ENCODE data around the gene CAT.

Gene CAT

DNA sequence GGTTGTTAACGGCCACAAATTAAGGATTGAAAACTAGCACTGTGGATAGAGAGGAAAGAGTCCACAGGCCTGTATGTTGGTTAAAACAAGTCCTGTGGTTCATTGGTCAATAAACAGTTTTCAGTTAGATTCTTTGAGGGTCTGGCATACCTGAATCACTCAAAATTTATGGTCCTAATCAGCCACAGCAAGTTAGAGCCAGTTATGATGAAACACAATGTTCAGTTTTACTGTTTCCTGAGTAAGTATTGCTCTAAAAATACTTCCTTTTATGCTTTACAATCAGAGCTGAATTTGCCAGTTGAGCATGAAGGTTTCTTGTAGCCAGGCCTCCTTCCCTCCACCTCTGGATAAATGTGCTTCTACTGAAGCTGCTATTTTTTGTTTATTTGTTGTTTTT, 12.9 kb upstream of the CAT start:
- DNase-seq: no peak

DNA sequence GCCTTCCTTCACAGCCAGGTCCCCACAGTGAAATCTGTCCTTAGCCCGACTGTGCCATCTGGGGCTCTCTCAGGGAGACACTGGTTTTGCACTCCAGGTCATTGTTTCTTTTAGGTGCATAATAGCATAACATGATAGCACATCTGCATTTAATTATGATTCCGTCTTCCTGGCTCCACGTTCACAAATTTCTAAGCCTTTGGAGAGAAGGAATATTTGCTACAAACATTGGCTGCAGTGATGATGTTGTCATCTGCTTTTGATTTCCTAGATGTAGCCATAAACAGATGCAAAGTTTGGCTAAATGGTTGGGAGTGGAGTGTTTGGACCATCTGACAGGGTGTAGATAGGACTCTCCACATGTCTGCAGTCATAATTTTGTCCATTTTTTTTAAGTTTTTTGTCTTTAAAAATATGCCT, 12.0 kb upstream of the CAT start:
- DNase-seq: no peak

DNA sequence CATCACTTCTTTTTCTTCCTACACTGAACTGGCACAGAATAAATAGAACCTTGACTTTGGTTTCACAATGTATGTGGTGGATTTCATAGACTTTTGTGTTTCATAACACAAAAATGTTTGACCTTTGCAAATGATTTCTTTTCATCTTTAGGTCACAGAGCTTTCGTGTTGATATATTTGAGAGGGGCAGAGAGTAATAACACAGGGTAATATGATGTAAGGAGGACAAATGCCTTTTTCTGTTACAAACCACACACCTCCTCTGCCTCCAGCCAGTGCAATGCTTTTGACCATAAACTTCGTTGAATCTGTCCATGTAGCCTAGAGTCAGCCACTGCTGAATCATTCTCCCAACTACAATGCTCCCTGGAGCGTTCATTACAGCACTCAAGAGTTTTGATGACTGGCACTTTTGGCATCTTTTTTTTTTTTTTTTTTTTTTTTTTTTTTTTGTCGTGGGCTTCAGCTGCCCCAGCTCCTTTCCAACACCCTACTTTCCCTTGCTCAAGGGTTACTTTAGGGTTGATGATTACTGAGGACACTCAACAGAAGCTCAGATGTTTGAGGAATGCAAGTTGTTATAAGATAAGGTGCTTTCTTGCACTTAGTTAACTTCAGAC, 11.4 kb upstream of the CAT start:
- DNase-seq: no peak

DNA sequence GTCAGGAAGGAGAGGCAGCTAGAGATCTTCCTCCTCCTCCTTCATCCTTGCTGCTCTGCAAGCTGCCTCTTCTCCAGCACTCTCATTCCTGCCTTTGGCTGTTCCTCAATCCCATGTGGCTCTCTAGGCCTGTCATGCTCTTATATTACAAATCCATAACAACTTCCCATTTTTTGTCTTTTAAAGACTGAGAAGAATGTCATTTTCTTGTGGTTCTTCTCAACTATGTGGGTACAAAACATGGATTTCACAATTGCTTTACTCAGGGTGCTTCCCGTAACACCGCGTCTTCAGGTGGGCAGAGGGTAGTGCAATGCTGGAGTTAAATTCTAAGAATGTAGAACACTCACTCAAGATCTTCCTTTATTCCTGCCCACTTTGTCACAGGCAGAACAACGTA, 6.8 kb upstream of the CAT start:
- DNase-seq: no peak

DNA sequence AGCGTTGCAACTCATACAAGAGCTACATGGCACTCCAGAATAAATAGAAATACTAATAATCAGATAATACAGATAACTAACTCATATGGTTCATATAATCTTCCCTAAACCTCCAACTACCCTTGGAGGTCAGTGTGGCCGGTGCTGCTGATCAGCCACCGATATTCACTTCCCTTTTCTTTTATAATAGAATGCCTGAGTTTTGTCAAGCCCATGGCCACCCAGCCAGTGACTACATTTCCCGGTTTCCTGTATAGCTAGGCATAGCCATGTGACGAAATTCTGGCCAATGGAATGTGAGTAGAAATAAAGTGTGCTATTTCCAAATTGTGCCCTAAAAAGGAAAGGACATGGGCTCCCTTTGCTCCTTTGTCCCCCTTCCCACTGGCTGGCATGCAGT, 5.9 kb upstream of the CAT start:
- no peak for DNase-seq

DNA sequence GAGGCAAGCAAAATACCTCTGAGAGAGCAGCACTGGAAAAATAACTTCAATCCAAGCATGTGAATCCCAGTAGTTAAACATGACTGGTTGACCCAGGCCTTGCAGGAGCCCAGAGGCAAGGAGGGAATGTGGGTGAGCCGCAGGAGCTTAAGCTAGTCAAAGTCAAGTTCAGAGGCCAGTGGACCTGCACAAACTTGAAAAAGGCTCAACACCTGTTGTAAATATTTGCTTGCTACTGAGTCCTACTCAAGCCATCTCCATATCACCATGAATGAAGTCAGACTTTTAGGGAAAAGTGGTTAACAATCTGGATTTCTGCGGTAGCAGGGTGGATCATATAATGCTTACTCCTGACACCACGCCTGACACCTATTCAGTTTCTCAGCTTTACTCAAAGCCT, 4.8 kb upstream of the CAT start:
- no peak for DNase-seq

DNA sequence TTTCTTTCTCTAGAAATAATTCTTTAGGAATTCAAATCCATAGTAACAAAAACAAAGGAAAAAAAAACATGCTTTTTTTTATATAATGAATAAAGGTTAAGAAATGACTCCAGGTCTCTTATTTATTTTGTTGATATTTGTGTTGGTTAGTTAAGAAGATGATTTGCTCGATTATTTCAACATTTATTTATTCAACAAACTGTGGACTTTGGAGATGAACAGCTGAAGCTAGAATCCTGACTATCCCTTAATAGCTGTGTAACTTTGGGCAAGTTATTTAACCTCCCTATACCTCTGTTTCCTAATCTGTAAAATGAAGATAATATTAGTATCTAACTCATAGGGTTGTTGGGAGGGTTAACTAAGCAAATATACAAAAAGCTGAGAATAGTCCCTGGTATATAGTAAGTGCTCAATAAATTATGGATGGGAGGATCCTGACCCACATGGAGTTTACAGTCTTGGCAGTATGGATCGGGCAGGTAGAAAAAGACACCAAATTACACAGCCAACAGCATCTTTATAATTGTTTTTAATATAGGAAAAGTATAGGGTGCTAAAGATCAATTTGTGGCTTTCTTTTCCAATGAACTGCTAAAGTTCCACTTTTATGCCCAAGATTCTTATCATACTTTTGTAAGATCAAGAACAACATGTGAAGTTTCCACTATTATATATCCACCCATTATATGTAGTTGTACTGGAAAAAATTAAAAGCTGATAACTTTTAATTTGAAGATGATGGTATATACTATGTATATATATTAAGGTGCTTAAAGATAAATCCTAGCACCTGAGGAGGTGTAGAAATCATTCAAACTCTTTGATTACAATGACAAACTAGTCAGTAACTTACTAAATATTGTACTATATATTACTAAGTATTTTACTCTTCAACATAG, 1.3 kb upstream of the CAT start:
- DNase-seq: no peak

DNA sequence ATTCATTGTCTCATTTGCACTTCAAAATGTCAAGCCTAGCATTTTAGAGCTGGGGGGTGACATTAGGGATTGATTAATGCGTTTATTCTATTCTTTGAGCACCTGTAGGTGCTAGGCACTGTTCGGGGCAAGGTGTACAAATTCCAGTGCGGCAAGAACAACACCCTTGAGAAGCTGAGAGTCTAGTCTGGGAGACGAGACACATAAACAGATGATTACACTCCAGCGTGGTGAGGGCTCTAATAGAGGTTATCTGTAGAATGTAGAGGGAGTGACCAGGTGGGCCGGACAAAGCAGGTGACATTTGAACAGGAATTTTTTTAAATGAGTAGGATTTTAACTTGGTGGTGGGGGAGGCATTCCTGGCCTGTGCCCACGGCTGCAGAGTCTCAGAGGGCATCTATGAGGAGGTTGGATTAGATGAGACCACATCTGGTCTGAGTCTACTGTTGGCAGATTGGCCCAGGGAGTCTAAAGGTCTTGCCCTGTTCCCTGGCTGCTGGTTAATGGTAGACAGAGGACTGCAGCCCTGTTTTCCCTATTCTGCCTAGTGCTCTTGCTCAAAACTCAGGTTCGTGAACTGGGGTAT, 970 bp downstream of the CAT start:
- DNase-seq: no peak

DNA sequence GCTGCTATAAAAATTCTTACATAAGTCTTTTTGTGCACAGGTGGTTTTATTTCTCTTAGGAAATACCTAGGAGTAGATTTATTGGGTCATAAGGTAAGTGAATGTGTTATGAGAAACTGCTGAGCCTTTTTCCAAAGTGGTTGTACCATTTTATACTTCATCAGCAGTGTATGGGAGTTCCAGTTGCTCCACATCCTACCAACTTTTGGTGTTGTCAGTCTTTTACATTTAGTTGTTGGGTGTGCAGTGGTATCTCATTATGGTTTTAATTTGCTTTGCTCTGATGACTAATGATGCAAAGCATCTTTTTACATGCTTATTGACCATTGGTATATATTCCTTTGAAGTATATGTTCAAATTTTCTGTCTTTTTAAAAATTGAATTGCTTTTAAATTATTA, 3.1 kb downstream of the CAT start:
- no peak for DNase-seq

DNA sequence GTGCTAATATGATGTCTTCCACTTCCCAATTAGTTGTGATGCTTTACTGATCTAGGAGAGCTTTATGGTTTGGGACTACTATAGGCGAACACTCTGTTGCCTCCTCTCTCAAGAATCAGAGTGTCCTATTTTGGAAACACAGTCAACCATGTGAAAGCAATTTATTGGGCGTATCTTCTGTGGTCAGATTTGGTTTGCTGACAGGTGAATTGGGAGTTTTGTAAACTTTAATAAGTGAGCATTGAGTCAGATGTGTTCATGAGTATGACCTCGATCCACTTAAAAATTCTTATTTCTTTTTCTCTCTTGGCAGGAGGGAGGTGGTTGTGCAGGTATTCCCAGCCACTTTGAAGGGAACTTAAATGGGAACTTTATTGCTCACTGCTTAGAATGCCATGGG, 4.4 kb downstream of the CAT start:
- DNase-seq: no peak

DNA sequence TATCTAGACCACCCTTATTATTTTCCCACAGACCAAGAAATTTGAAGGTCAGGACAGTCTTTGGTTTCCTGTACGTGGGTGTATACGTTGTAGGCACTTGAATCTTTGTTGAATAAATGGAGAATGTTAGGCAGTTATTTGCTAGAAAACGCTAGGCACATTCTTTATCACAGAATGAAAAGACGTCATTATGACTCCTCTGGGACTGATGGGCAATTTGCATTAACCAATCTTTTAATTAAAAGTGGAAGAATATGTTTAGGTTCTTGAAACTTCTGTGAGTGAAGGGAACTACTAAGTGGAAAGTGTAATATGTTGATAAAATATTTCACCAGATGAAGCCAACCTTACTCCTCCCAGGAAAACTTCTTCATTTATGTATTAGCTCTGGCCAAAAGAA, 5.7 kb downstream of the CAT start:
- DNase-seq: no peak

DNA sequence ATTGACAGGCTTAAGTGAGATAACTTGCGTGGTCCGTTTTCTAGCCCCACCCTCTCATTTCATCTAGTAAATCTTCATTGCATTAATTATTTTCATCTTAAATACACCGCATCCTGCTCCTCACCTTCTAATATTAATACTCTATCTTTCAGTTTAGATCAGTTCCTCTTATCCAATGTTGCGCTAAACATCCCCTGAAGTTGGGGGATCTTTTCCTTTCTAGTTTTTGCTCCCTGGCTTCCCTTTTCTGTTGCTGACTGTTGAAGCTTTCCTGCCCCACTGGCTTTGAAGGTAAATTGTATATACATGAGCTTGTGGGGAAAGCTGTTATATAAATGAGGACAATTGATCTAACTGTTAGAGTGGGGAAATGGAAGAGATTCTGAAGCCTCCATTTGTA, 7.2 kb downstream of the CAT start:
- no peak for DNase-seq

DNA sequence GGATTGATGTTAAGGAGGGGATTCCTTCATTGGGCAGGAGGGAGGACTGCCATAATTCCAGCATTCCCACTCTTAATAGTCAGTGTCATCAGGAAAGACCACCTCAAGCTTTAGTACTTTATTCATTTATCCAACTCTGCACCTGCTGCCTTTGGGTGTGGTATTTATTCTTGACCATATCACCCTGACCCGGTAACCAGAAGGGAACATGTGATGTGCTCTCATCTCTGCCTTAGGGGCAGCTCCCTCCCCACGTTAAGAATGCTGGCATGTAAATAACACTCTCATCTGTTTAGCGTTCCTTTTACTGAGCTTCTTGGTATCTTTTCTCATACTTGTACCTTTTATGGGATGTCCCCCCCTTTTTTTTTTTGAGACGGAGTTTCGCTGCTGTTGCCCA, 7.7 kb downstream of the CAT start:
- no peak for DNase-seq

DNA sequence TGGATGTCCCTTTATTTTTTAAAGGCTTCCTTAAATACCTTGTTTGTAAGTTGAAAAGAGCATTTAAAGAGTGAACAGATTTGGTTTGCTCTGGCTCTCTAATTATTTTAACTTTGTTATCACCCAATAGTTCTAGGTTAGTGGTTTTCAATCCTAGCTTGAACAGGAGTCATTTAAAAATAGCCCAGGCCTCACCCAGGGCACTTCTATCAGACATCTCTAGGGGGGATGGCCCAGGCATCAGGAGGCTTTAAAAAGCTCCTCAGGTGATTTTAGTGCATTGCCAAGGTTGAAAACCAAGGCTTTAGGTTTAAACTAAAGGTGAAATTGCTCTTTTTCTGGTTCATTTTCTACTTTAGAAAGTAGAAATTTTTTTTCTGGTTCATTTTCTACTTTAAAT, 8.3 kb downstream of the CAT start:
- no peak for DNase-seq

DNA sequence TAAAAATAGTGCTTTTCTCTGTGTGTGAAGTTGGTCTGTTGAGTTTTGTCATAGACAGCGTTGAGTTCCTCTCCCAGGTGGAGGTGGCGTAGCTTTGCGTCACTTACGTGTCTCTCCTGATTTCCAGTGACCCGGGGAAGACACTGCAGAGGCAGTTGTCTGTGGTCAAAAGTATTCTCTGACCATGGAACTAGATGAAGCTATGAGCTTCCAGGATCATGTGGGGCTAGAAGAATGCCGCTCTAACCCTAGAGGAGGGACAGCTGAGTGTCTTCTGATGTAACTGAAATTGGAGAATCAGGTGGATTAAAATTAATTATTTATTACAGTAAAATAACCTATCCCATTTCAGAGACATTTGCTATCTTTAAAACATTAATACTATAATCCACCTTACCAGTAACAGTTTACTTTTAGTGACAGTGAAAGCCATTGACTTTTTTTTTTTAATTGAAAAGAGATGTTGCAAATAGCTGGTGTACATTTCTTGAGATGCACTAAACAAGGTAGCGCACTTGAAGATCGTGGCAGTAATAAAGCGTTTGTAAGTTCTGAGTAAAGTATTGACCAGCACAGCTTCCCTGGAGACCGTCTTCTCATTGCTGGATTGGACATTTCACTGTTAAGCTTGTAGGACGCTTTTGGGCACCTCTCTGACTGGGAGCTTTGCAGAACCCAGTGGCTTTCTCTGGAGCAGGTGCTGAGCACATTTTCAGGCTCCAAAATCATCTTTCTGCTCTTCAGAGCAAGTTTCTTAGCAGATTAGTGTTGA, 9.7 kb downstream of the CAT start:
- no peak for DNase-seq

DNA sequence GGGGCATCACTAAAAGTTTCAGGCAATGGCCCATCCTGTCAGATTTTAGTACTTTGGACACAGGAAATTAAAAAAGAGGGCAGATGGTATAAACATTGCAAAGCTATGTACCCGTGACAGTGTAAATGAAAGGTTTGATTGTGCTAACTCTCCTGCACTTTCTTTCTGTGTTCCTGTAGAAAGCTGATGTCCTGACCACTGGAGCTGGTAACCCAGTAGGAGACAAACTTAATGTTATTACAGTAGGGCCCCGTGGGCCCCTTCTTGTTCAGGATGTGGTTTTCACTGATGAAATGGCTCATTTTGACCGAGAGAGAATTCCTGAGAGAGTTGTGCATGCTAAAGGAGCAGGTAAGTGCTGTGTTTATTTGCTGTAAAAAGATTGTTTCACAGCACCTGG, 10.3 kb downstream of the CAT start:
- no peak for DNase-seq

DNA sequence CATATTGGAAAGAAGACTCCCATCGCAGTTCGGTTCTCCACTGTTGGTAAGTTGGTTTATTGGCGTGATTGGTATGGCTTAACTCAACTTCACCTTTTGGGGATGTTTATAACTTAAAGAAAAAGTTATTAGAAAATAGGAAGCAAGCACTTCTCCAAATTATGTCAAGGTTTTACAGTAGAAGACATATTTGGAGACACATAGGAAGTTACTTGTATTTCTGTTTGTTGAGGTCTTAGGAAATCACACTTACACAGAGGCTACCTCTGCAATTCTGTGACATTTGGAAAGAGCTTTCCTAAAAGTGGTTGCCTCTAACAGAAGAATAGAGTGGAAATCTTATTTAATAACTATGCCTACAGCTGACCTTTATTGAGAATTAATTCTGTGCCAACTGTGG, 12.3 kb downstream of the CAT start:
- no peak for DNase-seq

DNA sequence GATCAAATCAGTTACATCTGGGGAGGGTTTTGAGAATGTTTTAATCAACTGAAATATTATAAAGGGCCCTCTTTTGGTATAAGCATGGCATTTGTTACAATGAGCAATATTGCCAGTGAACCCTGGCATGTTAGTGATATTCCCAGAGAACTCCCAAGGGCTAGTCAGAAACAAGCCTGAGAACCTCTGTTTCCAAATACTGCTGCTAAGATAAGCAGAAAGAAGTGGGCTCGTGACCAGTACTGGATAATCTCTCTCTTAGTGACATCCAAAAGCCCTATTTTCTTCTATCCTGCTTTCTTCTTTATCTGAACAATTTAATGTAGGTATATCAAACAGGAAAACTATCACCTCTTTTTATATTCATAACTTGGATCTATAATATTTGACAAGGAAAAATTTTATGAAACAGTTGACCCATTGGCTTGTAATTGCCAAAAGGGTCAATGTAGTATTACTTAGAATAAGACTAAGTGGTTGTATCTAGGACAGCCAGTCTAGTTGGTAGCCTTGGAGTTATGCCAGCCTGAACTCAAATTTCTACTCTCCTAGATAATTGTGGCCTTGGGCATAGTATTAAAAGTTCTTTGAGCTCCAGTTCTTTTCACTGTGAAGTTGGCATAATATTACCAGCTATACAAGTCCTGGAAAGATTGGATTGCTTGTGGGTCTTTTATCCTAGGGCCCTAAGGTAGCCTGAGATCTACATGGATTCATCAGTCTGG, 15.7 kb downstream of the CAT start:
- DNase-seq: no peak

DNA sequence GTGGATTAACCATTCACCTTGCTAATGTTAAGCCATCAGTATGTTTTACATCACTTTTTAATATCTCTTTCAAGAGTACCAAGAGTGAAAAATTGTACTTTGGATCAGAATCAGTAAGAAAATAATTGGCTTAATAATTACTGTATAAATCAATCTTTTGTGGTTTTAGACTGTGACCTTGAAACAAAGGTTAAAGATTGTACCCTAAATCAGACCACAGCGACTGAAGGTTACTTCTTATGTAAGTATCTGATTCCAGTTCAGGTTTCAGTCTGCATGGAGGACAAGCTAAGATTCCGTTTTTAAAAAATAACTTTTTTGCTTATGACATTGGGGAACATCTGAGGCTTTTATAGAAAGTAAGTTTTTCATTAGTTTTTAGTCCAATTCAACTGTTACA, 18.9 kb downstream of the CAT start:
- no peak for DNase-seq

DNA sequence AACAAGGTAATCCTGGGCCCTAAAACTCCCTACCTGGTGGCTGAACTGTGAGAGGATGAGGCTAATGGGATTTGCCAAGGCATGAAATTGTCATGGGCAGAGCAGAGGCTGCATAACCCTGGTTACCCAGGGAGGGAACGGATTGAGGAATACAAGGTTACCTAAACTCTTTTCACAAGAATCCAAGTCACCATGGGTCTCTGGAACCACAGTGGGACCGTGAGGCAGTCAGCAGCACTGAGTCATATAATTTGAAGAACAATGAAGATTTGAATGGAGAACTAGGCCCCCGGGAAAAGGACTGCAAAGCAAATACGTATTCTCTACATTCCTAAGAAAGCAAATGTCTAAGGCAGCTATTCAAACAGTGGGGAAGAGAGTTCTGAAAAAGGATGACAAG, 19.8 kb downstream of the CAT start:
- no peak for DNase-seq

DNA sequence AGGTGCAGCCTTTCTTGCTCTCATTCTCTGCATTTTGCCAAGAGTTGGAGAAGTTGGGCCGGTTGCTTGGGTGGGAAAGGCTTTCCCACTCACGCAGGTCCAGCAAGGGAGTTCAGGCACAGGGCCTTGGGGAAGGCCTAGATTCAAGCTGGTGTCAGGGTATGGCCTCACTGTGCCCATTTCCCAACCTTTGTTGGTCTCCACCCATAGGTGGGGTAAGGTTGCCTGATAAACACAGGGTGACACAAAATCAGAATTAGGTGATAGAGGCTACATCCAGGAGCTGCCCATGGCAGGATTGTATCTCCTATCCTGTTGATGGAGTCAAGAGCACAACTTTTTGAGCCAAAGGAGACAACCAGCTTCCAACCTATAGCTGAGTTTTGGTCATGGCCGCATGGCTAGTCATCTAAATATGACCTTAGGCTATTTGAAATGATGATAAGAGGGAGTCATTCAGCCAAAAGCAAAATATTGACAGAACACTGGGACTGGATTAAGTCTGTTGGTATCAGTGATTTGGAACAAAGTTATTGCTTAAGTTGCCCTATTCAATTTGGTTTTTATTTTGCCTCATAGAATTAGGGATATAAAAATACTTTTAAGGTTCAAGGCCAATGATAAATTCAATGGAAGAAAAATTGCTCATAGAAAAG, 20.9 kb downstream of the CAT start:
- no peak for DNase-seq

DNA sequence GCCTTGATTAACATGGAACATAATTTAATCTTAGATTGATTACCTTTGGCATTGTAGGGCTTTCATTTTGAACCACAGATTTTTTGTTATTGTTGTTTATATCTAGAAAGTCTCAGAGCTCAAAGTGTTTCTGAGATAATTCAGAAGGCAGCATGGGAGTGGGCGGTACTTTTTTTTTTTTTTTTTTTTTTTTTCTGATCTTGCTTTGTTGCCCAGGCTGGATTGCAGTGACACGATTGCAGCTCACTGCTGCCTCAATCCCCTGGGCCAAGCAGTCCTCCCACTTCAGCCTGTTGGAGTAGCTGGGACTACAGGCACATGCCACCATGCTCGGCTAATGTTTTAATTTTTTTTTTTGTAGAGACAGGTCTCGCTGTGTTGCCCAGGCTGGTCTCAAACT, 21.5 kb downstream of the CAT start:
- DNase-seq: no peak
